Stimulated activated naive CD8-positive, alpha-beta T cell treated with anti-CD3 and anti-CD28 coated beads, Interleukin-15, amount 100 ng/mL, for 72 hours (primary cell): ENCODE data around the gene TMC5.
"Not testable (repeated sequence)": the region's sequence is repeated elsewhere in the genome, so short reads cannot be mapped to it uniquely, and the experiment has no call there.

Source experiments
- ATAC-seq: fragments of 150-1000 bp; cut with Tn5 transposase; 2 replicates; pipeline ENCODE4 v1.10.0; 2021; ENCODE audit warnings: mild to moderate bottlenecking, moderate library complexity
- DNase-seq, 2 donors: peaks; one replicate each; pipeline ENCODE4 v3.0.0; 2021 to 2022
- H3K27ac Mint-ChIP-seq, 2 donors: one replicate each; pipeline ENCODE4 v1.8.0; 2022; ENCODE audit warnings: mild to moderate bottlenecking in 2 of 2, mixed read lengths in 2 of 2, moderate library complexity in 2 of 2
- H3K27me3 Mint-ChIP-seq: one replicate; pipeline ENCODE4 v1.8.0; 2022; ENCODE audit warnings: mixed read lengths
- H3K4me1 Mint-ChIP-seq: one replicate; pipeline ENCODE4 v1.8.0; 2022; ENCODE audit warnings: mild to moderate bottlenecking, mixed read lengths
- H3K4me3 Mint-ChIP-seq, 2 donors: one replicate each; pipeline ENCODE4 v1.8.0; 2022; ENCODE audit warnings: mild to moderate bottlenecking in 2 of 2, mixed read lengths in 2 of 2, moderate library complexity in 1 of 2
- H3K9me3 Mint-ChIP-seq, 2 donors: one replicate each; pipeline ENCODE4 v1.8.0; 2022; ENCODE audit warnings: mixed read lengths in 2 of 2

TMC5 gene

GRCh38 chr16:19393226-19394111 is 24.2 kb upstream of the TMC5 start:
- Mint-ChIP-seq H3K4me1 (no peaks in the 10 kb centered on the region), H3K4me3 (no peak overlapping the region), H3K9me3 (no peaks in the 10 kb centered on the region), H3K27ac (peak overlapping the region in 1 of 2 donors; percentile 61), H3K27me3 (peaks cover 21% of the 10 kb centered on the region)
- no peak for ATAC-seq
- DNase-seq = no peak

GRCh38 chr16:19395646-19396267 is 21.9 kb upstream of the TMC5 start:
- not testable (repeated sequence) for DNase-seq, H3K4me3 Mint-ChIP-seq, ATAC-seq, H3K9me3 Mint-ChIP-seq, H3K4me1 Mint-ChIP-seq
- peak overlapping the region in 1 of 2 donors; percentile 67 for H3K27ac Mint-ChIP-seq
- H3K27me3 Mint-ChIP-seq = peaks cover 17% of the 10 kb centered on the region

- Mint-ChIP-seq H3K4me3 (no peak overlapping the region), H3K4me1 (no peaks in the 10 kb centered on the region), H3K9me3 (peaks cover 8 to 17% of the 10 kb centered on the region in 2 donors), H3K27ac (no peak overlapping the region), H3K27me3 (peaks cover 17% of the 10 kb centered on the region)
- DNase-seq (no peak), ATAC-seq (no peak)
These were observed 21.1 kb upstream of the TMC5 start for GRCh38 chr16:19396555-19397011.

- DNase-seq, ATAC-seq, H3K27ac Mint-ChIP-seq, H3K4me1 Mint-ChIP-seq, H3K4me3 Mint-ChIP-seq: not testable (repeated sequence)
- Mint-ChIP-seq H3K9me3 (peaks cover 12 to 25% of the 10 kb centered on the region in 2 donors), H3K27me3 (peaks cover 16% of the 10 kb centered on the region)
These were observed 20.3 kb upstream of the TMC5 start for GRCh38 chr16:19397373-19397772.

GRCh38 chr16:19400711-19401110 is 17.0 kb upstream of the TMC5 start:
- Mint-ChIP-seq H3K27me3 (peaks cover 22% of the 10 kb centered on the region), H3K4me3 (no peak overlapping the region), H3K9me3 (peaks cover 12 to 28% of the 10 kb centered on the region in 2 donors), H3K4me1 (no peaks in the 10 kb centered on the region), H3K27ac (no peak overlapping the region)
- ATAC-seq = no peak
- DNase-seq = no peak

- ATAC-seq = no peak
- H3K4me3 Mint-ChIP-seq = no peak overlapping the region
- peaks cover 6 to 7% of the 10 kb centered on the region in 2 donors for H3K9me3 Mint-ChIP-seq
- no peak for DNase-seq
- peaks cover 7% of the 10 kb centered on the region for H3K4me1 Mint-ChIP-seq
- no peak overlapping the region for H3K27ac Mint-ChIP-seq
- H3K27me3 Mint-ChIP-seq = peaks cover 64% of the 10 kb centered on the region
These were observed 10.7 kb upstream of the TMC5 start for GRCh38 chr16:19406891-19407491.

GRCh38 chr16:19410435-19411171 is 7.1 kb upstream of the TMC5 start:
- Mint-ChIP-seq H3K27me3 (peaks cover 54% of the 10 kb centered on the region), H3K4me3 (peak overlapping the region; percentile 57 to 73), H3K27ac (no peak overlapping the region), H3K4me1 (peaks cover 7% of the 10 kb centered on the region), H3K9me3 (peaks cover 0 to 6% of the 10 kb centered on the region in 2 donors)
- no peak for ATAC-seq
- DNase-seq = peak in 1 of 2 donors; percentile 2

- Mint-ChIP-seq H3K4me3 (no peak overlapping the region), H3K4me1 (peaks cover 7% of the 10 kb centered on the region), H3K27me3 (peaks cover 54% of the 10 kb centered on the region), H3K27ac (no peak overlapping the region), H3K9me3 (peaks cover 0 to 6% of the 10 kb centered on the region in 2 donors)
- no peak for DNase-seq
- ATAC-seq = no peak
These were observed 6.4 kb upstream of the TMC5 start for GRCh38 chr16:19411298-19411697.

- peaks cover 51% of the 10 kb centered on the region for H3K27me3 Mint-ChIP-seq
- DNase-seq, H3K27ac Mint-ChIP-seq, H3K9me3 Mint-ChIP-seq, ATAC-seq, H3K4me1 Mint-ChIP-seq, H3K4me3 Mint-ChIP-seq: not testable (repeated sequence)
These were observed 5.6 kb upstream of the TMC5 start for GRCh38 chr16:19412055-19412454.

GRCh38 chr16:19415461-19415860 is 2.2 kb upstream of the TMC5 start:
- DNase-seq = no peak

GRCh38 chr16:19415918-19416317 is 1.8 kb upstream of the TMC5 start:
- Mint-ChIP-seq H3K27me3 (peaks cover 40% of the 10 kb centered on the region), H3K4me3 (no peak overlapping the region), H3K27ac (no peak overlapping the region), H3K9me3 (no peaks in the 10 kb centered on the region), H3K4me1 (no peaks in the 10 kb centered on the region)
- no peak for ATAC-seq
- DNase-seq = no peak

More at GRCh38 chr16:19415461-19415860, 2.2 kb upstream of the TMC5 start:
- Mint-ChIP-seq H3K27ac (no peak overlapping the region), H3K9me3 (no peaks in the 10 kb centered on the region), H3K4me1 (peaks cover 2% of the 10 kb centered on the region), H3K27me3 (peaks cover 44% of the 10 kb centered on the region), H3K4me3 (no peak overlapping the region)
- no peak for ATAC-seq

GRCh38 chr16:19418200-19418599 is 517 bp downstream of the TMC5 start:
- no peak overlapping the region for H3K27ac Mint-ChIP-seq
- no peaks in the 10 kb centered on the region for H3K4me1 Mint-ChIP-seq

GRCh38 chr16:19419698-19420075 is 2.0 kb downstream of the TMC5 start:
- Mint-ChIP-seq H3K9me3 (peaks cover 6 to 7% of the 10 kb centered on the region in 2 donors), H3K27me3 (peaks cover 17% of the 10 kb centered on the region)
- ATAC-seq = no peak

More at GRCh38 chr16:19418200-19418599, 517 bp downstream of the TMC5 start:
- Mint-ChIP-seq H3K4me3 (no peak overlapping the region), H3K27me3 (peaks cover 17% of the 10 kb centered on the region), H3K9me3 (peaks cover 6 to 7% of the 10 kb centered on the region in 2 donors)
- DNase-seq (no peak), ATAC-seq (no peak)

GRCh38 chr16:19424478-19424877 is 6.8 kb downstream of the TMC5 start:
- no peak overlapping the region for H3K27ac Mint-ChIP-seq
- H3K4me1 Mint-ChIP-seq = no peaks in the 10 kb centered on the region
- ATAC-seq (no peak), DNase-seq (no peak)
- no peaks in the 10 kb centered on the region for H3K27me3 Mint-ChIP-seq
- no peak overlapping the region for H3K4me3 Mint-ChIP-seq
- H3K9me3 Mint-ChIP-seq = peaks cover 6 to 7% of the 10 kb centered on the region in 2 donors

More at GRCh38 chr16:19419698-19420075, 2.0 kb downstream of the TMC5 start:
- Mint-ChIP-seq H3K27ac (no peak overlapping the region), H3K4me1 (no peaks in the 10 kb centered on the region), H3K4me3 (no peak overlapping the region)
- no peak for DNase-seq

- ATAC-seq = no peak
- H3K27ac Mint-ChIP-seq = no peak overlapping the region
- H3K9me3 Mint-ChIP-seq = no peaks in the 10 kb centered on the region
- H3K27me3 Mint-ChIP-seq = no peaks in the 10 kb centered on the region
- DNase-seq = no peak
- H3K4me1 Mint-ChIP-seq = no peaks in the 10 kb centered on the region
- H3K4me3 Mint-ChIP-seq = no peak overlapping the region
These were observed 12.7 kb downstream of the TMC5 start for GRCh38 chr16:19430345-19430744.
